ENCODE results near the gene ADRB1. TPM values are rescaled to one million over a fixed set of nuclear protein-coding genes. Genes with fewer than 3 reads are reported as not detected.

The ADRB1 gene
- total RNA-seq, 6 experiments from 2014 or later: 0.11 to 0.66 (median 0.38) TPM; not detected in 2

DNA sequence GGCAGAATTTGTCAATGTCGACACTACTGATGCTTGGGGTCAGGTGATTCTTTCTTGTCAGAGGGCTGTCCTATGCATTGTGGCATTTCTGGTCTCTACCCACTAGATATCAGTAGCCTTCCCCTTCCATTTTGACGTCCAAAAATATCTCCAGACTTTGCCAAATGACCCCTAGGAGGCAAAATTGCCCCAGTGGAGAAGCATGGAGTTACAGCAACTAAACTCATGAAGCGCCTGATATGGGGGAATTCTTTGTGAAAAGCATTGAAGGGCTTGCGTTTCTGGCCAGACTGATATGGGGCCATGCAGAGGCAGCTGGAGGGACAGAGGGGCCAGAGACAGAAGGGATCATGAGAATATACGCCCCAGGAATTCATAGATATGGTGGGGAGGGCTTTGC is 43.6 kb downstream of the ADRB1 start:
- intact Hi-C loops (cut with DNase I): no loop called here
- H3K27me3 ChIP-seq: no peaks in the 10 kb centered on the region
- no peak for TF ChIP-seq POLR2A (IDR thresholded peaks at IDR 0.05)
- no peak for TF ChIP-seq CTCF (IDR thresholded peaks at IDR 0.05)
- H3K4me1 ChIP-seq: peaks cover 0 to 6% (median 0%) of the 10 kb centered on the region in 4 donors
- no peaks in the 10 kb centered on the region for H3K36me3 ChIP-seq
- DNase-seq: no peak
- no peaks in the 10 kb centered on the region for H3K9me3 ChIP-seq
- no peak for ATAC-seq
- no peak overlapping the region for H3K27ac ChIP-seq
- WGBS (ENCODE audit: insufficient coverage, low coverage, low lambda C conversion rate, missing lambda C conversion rate): 77% methylated on average over 5 of the region's 5 CpGs
- no peak overlapping the region for H3K4me3 ChIP-seq

DNA sequence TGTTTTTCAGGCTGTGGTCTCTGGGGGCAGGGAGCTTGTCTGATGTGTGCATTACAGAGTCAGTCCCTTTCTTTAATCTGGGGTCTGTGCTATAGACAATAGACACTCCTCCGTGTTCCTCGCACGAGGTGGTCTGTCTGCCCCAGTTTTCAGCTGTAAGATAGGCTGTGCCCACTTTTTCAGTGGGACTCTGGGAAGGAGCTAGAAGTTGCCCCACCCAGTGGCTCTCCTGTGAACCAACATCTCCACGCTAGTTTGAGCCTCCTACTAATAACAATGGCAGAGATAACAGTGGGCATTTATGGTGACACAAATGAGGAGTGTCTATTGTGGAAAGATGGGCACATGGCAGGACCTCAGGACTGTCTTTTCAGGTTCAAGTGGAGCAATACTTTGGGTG is 44.0 kb downstream of the ADRB1 start:
- WGBS (ENCODE audit: insufficient coverage, low coverage, low lambda C conversion rate, missing lambda C conversion rate): 88% methylated on average over 1 of the region's 4 CpGs
- H3K27ac ChIP-seq: no peak overlapping the region
- no peaks in the 10 kb centered on the region for H3K36me3 ChIP-seq
- ATAC-seq: no peak
- no peaks in the 10 kb centered on the region for H3K27me3 ChIP-seq
- DNase-seq: no peak
- TF ChIP-seq CTCF (IDR thresholded peaks at IDR 0.05): no peak
- no peak for TF ChIP-seq POLR2A (IDR thresholded peaks at IDR 0.05)
- no peak overlapping the region for H3K4me3 ChIP-seq
- H3K9me3 ChIP-seq: no peaks in the 10 kb centered on the region
- intact Hi-C loops (cut with DNase I): no loop called here
- peaks cover 0 to 6% (median 0%) of the 10 kb centered on the region in 4 donors for H3K4me1 ChIP-seq

- DNase-seq (no peak), ATAC-seq (no peak)
- Histone ChIP-seq H3K27ac (no peak overlapping the region), H3K36me3 (no peaks in the 10 kb centered on the region), H3K4me3 (no peak overlapping the region), H3K9me3 (no peaks in the 10 kb centered on the region), H3K4me1 (peaks cover 0 to 4% (median 0%) of the 10 kb centered on the region in 4 donors), H3K27me3 (no peaks in the 10 kb centered on the region)
- 70% methylated on average over 2 of the region's 3 CpGs for WGBS (ENCODE audit: insufficient coverage, low coverage, low lambda C conversion rate, missing lambda C conversion rate)
- intact Hi-C loops (cut with DNase I): no loop called here
- TF ChIP-seq POLR2A (IDR thresholded peaks at IDR 0.05): no peak
- no peak for TF ChIP-seq CTCF (IDR thresholded peaks at IDR 0.05)
Observed at GRCh38 chr10:114094795-114095194, 51.1 kb downstream of the ADRB1 start.

GRCh38 chr10:114095559-114096337 is 52.1 kb downstream of the ADRB1 start:
- H3K27me3 ChIP-seq: no peaks in the 10 kb centered on the region
- DNase-seq: no peak
- no peaks in the 10 kb centered on the region for H3K9me3 ChIP-seq
- H3K4me1 ChIP-seq: peaks cover 0 to 2% (median 0%) of the 10 kb centered on the region in 4 donors
- ATAC-seq: no peak
- no peak overlapping the region for H3K4me3 ChIP-seq
- H3K36me3 ChIP-seq: no peaks in the 10 kb centered on the region
- no peak overlapping the region for H3K27ac ChIP-seq
- WGBS (ENCODE audit: insufficient coverage, low coverage, low lambda C conversion rate, missing lambda C conversion rate): 64% methylated on average over 8 of the region's 13 CpGs
- TF ChIP-seq POLR2A (IDR thresholded peaks at IDR 0.05) (no peak), CTCF (IDR thresholded peaks at IDR 0.05) (no peak)
- intact Hi-C loops (cut with DNase I): no loop called here

Other genes with a start within 250 kb of the ADRB1 start
- 1 to 10 TPM; 4.5 to 8.3 (median 5.9) TPM for gene DCLRE1A, start 189.8 kb upstream of the ADRB1 start, total RNA-seq
- 10 to 100 TPM; 14.5 to 28.4 (median 23.0) TPM for gene NHLRC2, start 189.2 kb upstream of the ADRB1 start, total RNA-seq
- gene CCDC186, start 130.3 kb downstream of the ADRB1 start, total RNA-seq: 10 to 100 TPM in 2 of 6 experiments, 1 to 10 TPM in 4; 4.2 to 11.7 (median 6.9) TPM
- gene TDRD1, start 135.5 kb downstream of the ADRB1 start, total RNA-seq: under 1 TPM in 5 of 6 experiments, not detected in 1; 0.06 to 0.17 (median 0.12) TPM
- gene VWA2, start 195.4 kb downstream of the ADRB1 start, total RNA-seq: under 1 TPM in 4 of 6 experiments, not detected in 2; 0.06 to 0.14 (median 0.09) TPM